Hippocampal formation (tissue), 2 donors: ENCODE data around the gene MUC21.
A peak's percentile ranks its signal among the peaks of the same experiment; 100 is the strongest.

ENCODE experiments used
- DNase-seq, 2 donors: peaks; one replicate each; lab custom pipeline; 2025; lab: John Stamatoyannopoulos, UW

MUC21 gene

GRCh38 chr6:30983439-30983838 lies at the start of gene MUC21:
Gene MUC21 (plus strand): TSS chr6:30983718. CDS start chr6:30983959, 241 bp downstream.
- no peak for DNase-seq

GRCh38 chr6:30935018-30935417 lies 48.5 kb upstream of the MUC21 start:
- no peak for DNase-seq

GRCh38 chr6:30937265-30937664 lies 46.3 kb upstream of the MUC21 start:
- no peak for DNase-seq

GRCh38 chr6:30938730-30939129 lies 44.8 kb upstream of the MUC21 start:
- peak in 1 of 2 donors; percentile 16 for DNase-seq

GRCh38 chr6:30939473-30939872 lies 44.0 kb upstream of the MUC21 start:
- no peak for DNase-seq

GRCh38 chr6:30940361-30940986 lies 43.0 kb upstream of the MUC21 start, which contains the start of gene MUCL3:
Gene MUCL3 (plus strand): TSS chr6:30940973. CDS start chr6:30941000, 27 bp downstream.
- no peak for DNase-seq

GRCh38 chr6:30942338-30943060 lies 41.0 kb upstream of the MUC21 start:
- DNase-seq = no peak

- no peak for DNase-seq
Measured at GRCh38 chr6:30944051-30944450, 39.5 kb upstream of the MUC21 start.

- no peak for DNase-seq
Measured at GRCh38 chr6:30945281-30945680, 38.2 kb upstream of the MUC21 start.

- no peak for DNase-seq
Measured at GRCh38 chr6:30947231-30947630, 36.3 kb upstream of the MUC21 start.

- no peak for DNase-seq
Measured at GRCh38 chr6:30948811-30949210, 34.7 kb upstream of the MUC21 start.

GRCh38 chr6:30951907-30952469 lies 31.5 kb upstream of the MUC21 start:
- no peak for DNase-seq

GRCh38 chr6:30954631-30955366 lies 28.7 kb upstream of the MUC21 start:
- DNase-seq = no peak

GRCh38 chr6:30955367-30956042 lies 28.0 kb upstream of the MUC21 start:
- peak in 1 of 2 donors; percentile 47 for DNase-seq

GRCh38 chr6:30957716-30958115 lies 25.8 kb upstream of the MUC21 start:
- no peak for DNase-seq

- DNase-seq = no peak
Measured at GRCh38 chr6:30960907-30961673, 22.4 kb upstream of the MUC21 start.

- no peak for DNase-seq
Measured at GRCh38 chr6:30962716-30963115, 20.8 kb upstream of the MUC21 start.

- no peak for DNase-seq
Measured at GRCh38 chr6:30963641-30964040, 19.9 kb upstream of the MUC21 start.

- no peak for DNase-seq
Measured at GRCh38 chr6:30964075-30964474, 19.4 kb upstream of the MUC21 start.

GRCh38 chr6:30965140-30965601 lies 18.3 kb upstream of the MUC21 start:
- no peak for DNase-seq

GRCh38 chr6:30966154-30966553 lies 17.4 kb upstream of the MUC21 start:
- no peak for DNase-seq
